ENCODE measurements around the gene CAMSAP1. TPM values are rescaled to one million over a fixed set of nuclear protein-coding genes. Genes with fewer than 3 reads are reported as not detected.
A peak's percentile ranks its signal among the peaks of the same experiment; 100 is the strongest.

CAMSAP1 gene
- total RNA-seq, 2 experiments from 2014 or later = 20.2 to 27.0 TPM

DNA sequence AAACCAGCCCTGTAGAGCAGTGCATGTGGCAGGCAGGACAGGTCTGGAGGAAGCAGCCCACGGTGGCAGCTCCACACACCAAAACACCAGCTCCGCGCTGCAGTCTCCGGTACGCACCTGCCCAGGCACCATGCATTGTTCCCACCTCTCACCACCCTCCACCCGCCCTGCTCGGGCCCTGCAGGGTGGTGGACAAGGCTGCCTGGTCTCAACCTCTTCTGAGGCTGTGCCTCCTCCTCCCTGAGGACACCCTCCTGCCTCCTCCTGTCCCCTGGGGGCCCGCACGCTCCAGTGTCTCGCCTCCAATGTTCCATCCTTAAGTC lies 109.1 kb downstream of the CAMSAP1 start:
- Mint-ChIP-seq H3K4me3 (no peak overlapping the region), H3K4me1 (ENCODE audit: low read depth) (no peaks in the 10 kb centered on the region), H3K9me3 (no peaks in the 10 kb centered on the region), H3K27me3 (peaks cover 4% of the 10 kb centered on the region), H3K36me3 (ENCODE audit: low read depth) (no peaks in the 10 kb centered on the region), H3K27ac (no peak overlapping the region)
- ChIA-PET CTCF (interaction anchor here (1.6 kb wide), 1 partner anchor 18 kb away, joined by 3 read pairs; no protein-coding TSS in a partner anchor), POLR2A (no interaction called here)
- TF ChIP-seq CTCF (IDR thresholded peaks at IDR 0.05) = no peak
- ATAC-seq (no peak), DNase-seq (no peak)
- intact Hi-C loops (cut with micrococcal nuclease) = no loop called here

- ChIA-PET POLR2A (no interaction called here), CTCF (interaction anchor here (1.1 to 1.6 kb wide), 2 partner anchors 9 to 18 kb away, joined by 3 to 4 read pairs; no protein-coding TSS in a partner anchor)
- ATAC-seq (peak; percentile 70), DNase-seq (peak; percentile 61)
- Mint-ChIP-seq H3K27ac (no peak overlapping the region), H3K4me1 (ENCODE audit: low read depth) (no peaks in the 10 kb centered on the region), H3K36me3 (ENCODE audit: low read depth) (no peaks in the 10 kb centered on the region), H3K27me3 (peaks cover 4% of the 10 kb centered on the region), H3K9me3 (no peaks in the 10 kb centered on the region), H3K4me3 (no peak overlapping the region)
- intact Hi-C loops (cut with micrococcal nuclease) = no loop called here
- TF ChIP-seq CTCF (IDR thresholded peaks at IDR 0.05) = peak; percentile 85
Observed at GRCh38 chr9:135797507-135798262, 109.7 kb downstream of the CAMSAP1 start.

- intact Hi-C loops (cut with micrococcal nuclease) = no loop called here
- Mint-ChIP-seq H3K9me3 (no peaks in the 10 kb centered on the region), H3K4me1 (ENCODE audit: low read depth) (no peaks in the 10 kb centered on the region), H3K36me3 (ENCODE audit: low read depth) (no peaks in the 10 kb centered on the region), H3K27me3 (peaks cover 4% of the 10 kb centered on the region), H3K27ac (no peak overlapping the region), H3K4me3 (no peak overlapping the region)
- ATAC-seq (no peak), DNase-seq (no peak)
- no peak for TF ChIP-seq CTCF (IDR thresholded peaks at IDR 0.05)
- ChIA-PET POLR2A (no interaction called here), CTCF (interaction anchor here (1.1 to 1.6 kb wide), 2 partner anchors 8 to 17 kb away, joined by 3 to 4 read pairs; no protein-coding TSS in a partner anchor)
Observed at GRCh38 chr9:135796784-135797485, 110.4 kb downstream of the CAMSAP1 start.

DNA sequence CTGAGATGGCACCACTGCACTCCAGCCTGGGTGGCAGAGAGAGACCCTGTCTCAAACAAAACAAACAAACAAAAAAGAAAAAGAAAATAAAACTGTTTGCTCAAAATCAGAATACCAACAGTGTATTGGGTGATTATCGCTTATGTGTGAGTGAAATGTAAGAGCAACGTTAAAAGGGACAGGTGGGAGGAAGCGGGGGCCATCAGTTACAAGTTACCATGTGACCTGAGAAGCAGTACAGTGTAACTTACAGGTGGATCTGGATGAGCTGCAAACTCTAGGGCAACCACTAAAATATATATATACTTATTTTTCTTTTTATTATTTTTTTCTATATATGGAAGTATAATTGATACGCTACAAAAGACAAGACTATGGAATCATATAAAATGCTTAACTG lies 112.0 kb downstream of the CAMSAP1 start:
- Mint-ChIP-seq H3K27me3 (peaks cover 4% of the 10 kb centered on the region), H3K27ac (no peak overlapping the region), H3K4me1 (ENCODE audit: low read depth) (no peaks in the 10 kb centered on the region), H3K4me3 (no peak overlapping the region), H3K36me3 (ENCODE audit: low read depth) (no peaks in the 10 kb centered on the region), H3K9me3 (no peaks in the 10 kb centered on the region)
- intact Hi-C loops (cut with micrococcal nuclease) = no loop called here
- DNase-seq (no peak), ATAC-seq (no peak)
- CTCF ChIA-PET = no interaction called here
- TF ChIP-seq CTCF (IDR thresholded peaks at IDR 0.05) = no peak
- POLR2A ChIA-PET = no interaction called here

- TF ChIP-seq CTCF (IDR thresholded peaks at IDR 0.05) = no peak
- POLR2A ChIA-PET = no interaction called here
- H3K36me3 Mint-ChIP-seq (ENCODE audit: low read depth) = no peaks in the 10 kb centered on the region
Observed at GRCh38 chr9:135794361-135794885, 112.9 kb downstream of the CAMSAP1 start.

More at GRCh38 chr9:135794361-135794885, 112.9 kb downstream of the CAMSAP1 start:
- DNase-seq (no peak), ATAC-seq (no peak)
- H3K4me3 Mint-ChIP-seq = no peak overlapping the region
- intact Hi-C loops (cut with micrococcal nuclease) = no loop called here
- H3K27ac Mint-ChIP-seq = no peak overlapping the region
- CTCF ChIA-PET = no interaction called here
- H3K4me1 Mint-ChIP-seq (ENCODE audit: low read depth) = no peaks in the 10 kb centered on the region
- H3K27me3 Mint-ChIP-seq = peaks cover 4% of the 10 kb centered on the region
- H3K9me3 Mint-ChIP-seq = no peaks in the 10 kb centered on the region

Measured in activated CD8-positive, alpha-beta T cell treated with anti-CD3 and anti-CD28 coated beads for 36 hours (primary cell).